H9 (cell line): Measurements from ENCODE around the gene WHAMM. TPM values are rescaled to one million over a fixed set of nuclear protein-coding genes. Genes with fewer than 3 reads are reported as not detected.

Experiments used
- DNase-seq: peaks from one replicate; pipeline ENCODE4 v3.0.0-alpha.2; 2017
- H2AFZ ChIP-seq: one replicate; pipeline ENCODE4 v1.6.1; 2013; ENCODE audit warnings: mild to moderate bottlenecking, low read length, control low read depth, moderate library complexity
- H2AK5ac ChIP-seq: 2 replicates; pipeline ENCODE4 v1.6.1; 2013; ENCODE audit warnings: low read length, control low read depth, mixed read lengths; ENCODE audit not compliant: insufficient read length
- H2BK120ac ChIP-seq: one replicate; pipeline ENCODE4 v1.6.1; 2013; ENCODE audit warnings: low read depth, mild to moderate bottlenecking, low read length, control low read depth, inconsistent platforms; ENCODE audit not compliant: poor library complexity, severe bottlenecking
- H2BK12ac ChIP-seq: 2 replicates; pipeline ENCODE4 v1.6.1; 2013; ENCODE audit warnings: low read length, control low read depth, mixed read lengths, low read depth; ENCODE audit not compliant: insufficient read length
- H2BK15ac ChIP-seq: 2 replicates; pipeline ENCODE4 v1.6.1; 2013; ENCODE audit warnings: low read depth, low read length, control low read depth
- H2BK20ac ChIP-seq: one replicate; pipeline ENCODE4 v1.6.1; 2013; ENCODE audit warnings: low read depth, mild to moderate bottlenecking, low read length, control low read depth, inconsistent platforms; ENCODE audit not compliant: poor library complexity, severe bottlenecking
- H2BK5ac ChIP-seq: 2 replicates; pipeline ENCODE4 v1.6.1; 2013; ENCODE audit warnings: low read length, control low read depth, mixed read lengths; ENCODE audit not compliant: insufficient read length
- H3K14ac ChIP-seq: 2 replicates; pipeline ENCODE4 v1.6.1; 2013; ENCODE audit warnings: low read length, control low read depth; ENCODE audit not compliant: insufficient read depth
- H3K18ac ChIP-seq: 2 replicates; pipeline ENCODE4 v1.6.1; 2013; ENCODE audit warnings: low read depth, mild to moderate bottlenecking, mixed read lengths, low read length, control low read depth; ENCODE audit not compliant: insufficient read length
- H3K23ac ChIP-seq: 2 replicates; pipeline ENCODE4 v1.6.1; 2013; ENCODE audit warnings: low read length, control low read depth, mixed read lengths, low read depth; ENCODE audit not compliant: insufficient read length
- H3K23me2 ChIP-seq: 2 replicates; pipeline ENCODE4 v1.6.1; 2013; ENCODE audit warnings: low read depth, mild to moderate bottlenecking, mixed read lengths, low read length, control low read depth; ENCODE audit not compliant: insufficient read length, poor library complexity, severe bottlenecking
- H3K27ac ChIP-seq: 2 replicates; pipeline ENCODE4 v1.5.1; 2013; ENCODE audit warnings: low read length, control low read depth, mixed read lengths, low read depth; ENCODE audit not compliant: insufficient read length
- H3K27me3 ChIP-seq: 2 replicates; pipeline ENCODE4 v1.6.1; 2013; ENCODE audit warnings: low read length, control low read depth, inconsistent platforms; ENCODE audit not compliant: insufficient read depth
- H3K4ac ChIP-seq: 2 replicates; pipeline ENCODE4 v1.6.1; 2013; ENCODE audit warnings: low read depth, mild to moderate bottlenecking, control low read depth, inconsistent platforms, low read length, moderate library complexity
- H3K4me1 ChIP-seq: 2 replicates; pipeline ENCODE4 v1.6.1; 2013; ENCODE audit warnings: low read length, control low read depth, inconsistent platforms; ENCODE audit not compliant: insufficient read depth
- H3K4me2 ChIP-seq: 2 replicates; pipeline ENCODE4 v1.6.1; 2013; ENCODE audit warnings: low read length, control low read depth, mixed read lengths; ENCODE audit not compliant: insufficient read length, insufficient read depth
- H3K56ac ChIP-seq: 2 replicates; pipeline ENCODE4 v1.6.1; 2013; ENCODE audit warnings: low read depth, mild to moderate bottlenecking, mixed read lengths, low read length, control low read depth; ENCODE audit not compliant: insufficient read length
- H3K79me1 ChIP-seq: 2 replicates; pipeline ENCODE4 v1.6.1; 2013; ENCODE audit warnings: low read depth, mild to moderate bottlenecking, moderate library complexity, low read length, control low read depth, inconsistent platforms; ENCODE audit not compliant: insufficient read depth, poor library complexity, severe bottlenecking
- H3K79me2 ChIP-seq: 2 replicates; pipeline ENCODE4 v1.6.1; 2013; ENCODE audit warnings: low read length, control low read depth, inconsistent platforms; ENCODE audit not compliant: insufficient read depth
- H3K9ac ChIP-seq: 2 replicates; pipeline ENCODE4 v1.6.1; 2013; ENCODE audit warnings: low read length, control low read depth, mixed read lengths; ENCODE audit not compliant: insufficient read length; ENCODE audit errors: extremely low read depth
- H3K9me3 ChIP-seq: one replicate; pipeline ENCODE4 v1.6.1; 2013; ENCODE audit warnings: low read depth, low read length, inconsistent platforms; ENCODE audit not compliant: control insufficient read depth
- H3T11ph ChIP-seq: one replicate; pipeline ENCODE4 v1.6.1; 2013; ENCODE audit warnings: mild to moderate bottlenecking, low read length, control low read depth, inconsistent platforms
- H4K20me1 ChIP-seq: one replicate; pipeline ENCODE4 v1.6.1; 2013; ENCODE audit not compliant: control insufficient read depth, insufficient read length, insufficient read depth
- H4K5ac ChIP-seq: 2 replicates; pipeline ENCODE4 v1.6.1; 2013; ENCODE audit warnings: low read depth, mild to moderate bottlenecking, mixed read lengths, low read length, control low read depth; ENCODE audit not compliant: insufficient read length
- H4K8ac ChIP-seq: replicated peaks from 2 replicates; pipeline ENCODE4 v1.6.1; 2013; ENCODE audit warnings: low read length, control low read depth, mixed read lengths, low read depth; ENCODE audit not compliant: insufficient read length
- H4K91ac ChIP-seq: 2 replicates; pipeline ENCODE4 v1.6.1; 2013; ENCODE audit warnings: low read depth, mild to moderate bottlenecking, moderate library complexity, mixed read lengths, low read length, control low read depth; ENCODE audit not compliant: insufficient read length
- H3K27ac Mint-ChIP-seq, 3 experiments: 2 replicates in 2 of 3; 3 replicates in 1 of 3; pipeline ENCODE4 v1.8.0; 2020 to 2021; ENCODE audit warnings: mixed read lengths in 3 of 3, mild to moderate bottlenecking in 1 of 3, moderate library complexity in 1 of 3
- H3K27me3 Mint-ChIP-seq: 2 replicates; pipeline ENCODE4 v1.8.0; 2021; ENCODE audit warnings: low read depth, mild to moderate bottlenecking, moderate library complexity, mixed read lengths
- H3K36me3 Mint-ChIP-seq, 3 experiments: 2 replicates in 2 of 3; 3 replicates in 1 of 3; pipeline ENCODE4 v1.8.0; 2020 to 2021; ENCODE audit warnings: low read depth in 3 of 3, mixed read lengths in 3 of 3; ENCODE audit not compliant: insufficient read depth in 1 of 3
- H3K4me1 Mint-ChIP-seq, 2 experiments: 2 replicates each; pipeline ENCODE4 v1.8.0; 2020; ENCODE audit warnings: mixed read lengths in 2 of 2
- H3K4me3 Mint-ChIP-seq, 2 experiments: 2 replicates in 1 of 2; 3 replicates in 1 of 2; pipeline ENCODE4 v1.8.0; 2020 to 2021; ENCODE audit warnings: mild to moderate bottlenecking in 2 of 2, mixed read lengths in 2 of 2, moderate library complexity in 1 of 2
- H3K9me3 Mint-ChIP-seq, 2 experiments: 2 replicates in 1 of 2; 3 replicates in 1 of 2; pipeline ENCODE4 v1.8.0; 2020; ENCODE audit warnings: mild to moderate bottlenecking in 2 of 2, mixed read lengths in 2 of 2, moderate library complexity in 1 of 2
- WGBS: extraction: QIAGEN DNeasy Blood & Tissue Kit; methylation state at CpG from one replicate; pipeline ENCODE4 v1.1.7; 2013; ENCODE audit warnings: missing lambda C conversion rate, low lambda C conversion rate, mixed read lengths; ENCODE audit not compliant: insufficient read length; ENCODE audit errors: extremely low coverage; 5-methylcytosine and 5-hydroxymethylcytosine counted together
- total RNA-seq: library from RNA; stranded (reverse); gene quantifications from 2 replicates; pipeline ENCODE4 v1.2.1, GENCODE V29; 2021
- TF ChIP-seq, protein P1 (sequence below): fragments of 200-600 bp; sonication (generic); conservative IDR thresholded peaks from 3 replicates; pipeline ENCODE4 v1.8.0; 2021; ENCODE audit warnings: antibody characterized with exemption, mild to moderate bottlenecking

Gene WHAMM
- total RNA-seq, 1 experiment from 2014 or later: 3.0 TPM

DNA sequence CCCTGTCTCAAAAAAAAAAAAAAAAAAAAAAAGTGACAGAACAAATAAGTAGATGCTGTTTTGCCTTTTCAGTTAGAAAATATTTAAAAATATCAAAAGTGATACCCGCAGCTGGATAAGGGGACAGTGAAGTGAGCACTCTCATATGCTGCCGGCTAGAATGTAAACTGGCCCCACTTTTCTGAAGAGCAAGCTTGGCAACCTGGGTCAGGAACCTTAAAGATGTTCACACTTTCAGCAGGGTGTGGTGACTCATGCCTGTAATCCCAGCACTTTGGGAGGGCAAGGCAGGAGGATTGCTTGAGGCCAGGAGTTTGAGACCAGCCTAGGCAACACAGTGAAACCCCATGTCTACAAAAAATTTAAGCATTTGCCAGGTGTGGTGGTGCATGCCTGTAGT, 20.9 kb upstream of the WHAMM start:
- H3K23me2 ChIP-seq: no peaks in the 10 kb centered on the region
- no peaks in the 10 kb centered on the region for H3K4me1 Mint-ChIP-seq
- H3K4me2 ChIP-seq: no peak overlapping the region
- no peak overlapping the region for H4K8ac ChIP-seq
- H3K4me3 Mint-ChIP-seq: no peak overlapping the region
- H2BK5ac ChIP-seq: no peak overlapping the region
- no peak overlapping the region for H2BK20ac ChIP-seq
- H3K9me3 ChIP-seq: no peaks in the 10 kb centered on the region
- H2BK120ac ChIP-seq: no peak overlapping the region
- peaks cover 31% of the 10 kb centered on the region for H3K27me3 Mint-ChIP-seq
- WGBS: no CpG with 5 or more reads among the region's 2 CpGs
- no peak overlapping the region for H3K56ac ChIP-seq
- no peaks in the 10 kb centered on the region for H4K20me1 ChIP-seq
- TF ChIP-seq, protein P1, sequence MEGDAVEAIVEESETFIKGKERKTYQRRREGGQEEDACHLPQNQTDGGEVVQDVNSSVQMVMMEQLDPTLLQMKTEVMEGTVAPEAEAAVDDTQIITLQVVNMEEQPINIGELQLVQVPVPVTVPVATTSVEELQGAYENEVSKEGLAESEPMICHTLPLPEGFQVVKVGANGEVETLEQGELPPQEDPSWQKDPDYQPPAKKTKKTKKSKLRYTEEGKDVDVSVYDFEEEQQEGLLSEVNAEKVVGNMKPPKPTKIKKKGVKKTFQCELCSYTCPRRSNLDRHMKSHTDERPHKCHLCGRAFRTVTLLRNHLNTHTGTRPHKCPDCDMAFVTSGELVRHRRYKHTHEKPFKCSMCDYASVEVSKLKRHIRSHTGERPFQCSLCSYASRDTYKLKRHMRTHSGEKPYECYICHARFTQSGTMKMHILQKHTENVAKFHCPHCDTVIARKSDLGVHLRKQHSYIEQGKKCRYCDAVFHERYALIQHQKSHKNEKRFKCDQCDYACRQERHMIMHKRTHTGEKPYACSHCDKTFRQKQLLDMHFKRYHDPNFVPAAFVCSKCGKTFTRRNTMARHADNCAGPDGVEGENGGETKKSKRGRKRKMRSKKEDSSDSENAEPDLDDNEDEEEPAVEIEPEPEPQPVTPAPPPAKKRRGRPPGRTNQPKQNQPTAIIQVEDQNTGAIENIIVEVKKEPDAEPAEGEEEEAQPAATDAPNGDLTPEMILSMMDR: no peak
- H3K79me2 ChIP-seq: no peaks in the 10 kb centered on the region
- no peaks in the 10 kb centered on the region for H3K4me1 ChIP-seq
- no peak overlapping the region for H2BK12ac ChIP-seq
- H3K9ac ChIP-seq: no peak overlapping the region
- H2BK15ac ChIP-seq: no peak overlapping the region
- H3K79me1 ChIP-seq: no peaks in the 10 kb centered on the region
- peaks cover 0 to 2% of the 10 kb centered on the region in 2 experiments; a peak in 1 of 5 replicates for H3K9me3 Mint-ChIP-seq
- no peak overlapping the region for H3K18ac ChIP-seq
- H3T11ph ChIP-seq: no peak overlapping the region
- no peak overlapping the region for H3K23ac ChIP-seq
- H3K27ac ChIP-seq: no peak overlapping the region
- no peak overlapping the region for H2AFZ ChIP-seq
- no peak for DNase-seq
- no peak overlapping the region for H3K14ac ChIP-seq
- H2AK5ac ChIP-seq: no peak overlapping the region
- no peak overlapping the region for H4K5ac ChIP-seq
- H3K27ac Mint-ChIP-seq: no peak overlapping the region
- no peak overlapping the region for H4K91ac ChIP-seq
- H3K36me3 Mint-ChIP-seq: no peaks in the 10 kb centered on the region
- H3K27me3 ChIP-seq: no peaks in the 10 kb centered on the region
- H3K4ac ChIP-seq: no peak overlapping the region
